Measurements from ENCODE around the gene BHLHE23.

The BHLHE23 gene

GRCh38 chr20:63024573-63025392 lies 18.0 kb upstream of the BHLHE23 start:
- no peak for TF ChIP-seq ZNF274 (IDR thresholded peaks at IDR 0.05; ENCODE audit: low read depth, low read length)
- no peak overlapping the region for H3K4me3 ChIP-seq (ENCODE audit: low read length)

DNA sequence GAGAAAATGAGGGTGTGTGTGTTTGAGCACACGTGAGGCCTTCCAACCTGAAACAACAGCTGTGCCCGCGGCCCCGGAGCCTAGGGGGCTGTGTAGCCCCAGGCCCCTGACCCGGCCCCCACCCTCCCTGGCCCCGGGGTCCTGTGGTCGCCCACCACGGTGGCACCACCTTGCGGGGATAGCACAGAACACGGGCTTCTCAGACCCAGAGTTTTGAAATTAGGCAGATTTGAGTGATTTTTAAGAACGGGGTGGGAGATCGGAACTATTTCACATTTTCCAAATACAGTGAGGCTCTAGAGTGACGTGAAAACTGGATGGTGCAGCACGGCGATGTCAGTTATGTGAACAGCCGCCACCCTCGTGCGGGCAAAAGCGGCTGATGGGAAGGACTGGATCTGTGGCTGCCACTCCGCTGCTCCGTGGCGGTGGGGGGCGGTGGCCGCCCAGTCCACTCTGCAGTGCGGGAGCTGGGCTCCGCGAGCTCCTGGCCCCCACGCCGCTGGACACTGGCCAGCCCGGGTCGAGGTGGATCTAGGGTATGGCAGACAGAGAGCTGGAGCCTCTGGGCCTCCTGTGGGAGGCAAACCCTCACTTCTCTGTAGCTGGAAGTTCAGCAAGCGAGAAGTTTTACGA lies 17.3 kb upstream of the BHLHE23 start:
- no peak for TF ChIP-seq ZNF274 (IDR thresholded peaks at IDR 0.05; ENCODE audit: low read depth, low read length)
- no peak overlapping the region for H3K4me3 ChIP-seq (ENCODE audit: low read length)

DNA sequence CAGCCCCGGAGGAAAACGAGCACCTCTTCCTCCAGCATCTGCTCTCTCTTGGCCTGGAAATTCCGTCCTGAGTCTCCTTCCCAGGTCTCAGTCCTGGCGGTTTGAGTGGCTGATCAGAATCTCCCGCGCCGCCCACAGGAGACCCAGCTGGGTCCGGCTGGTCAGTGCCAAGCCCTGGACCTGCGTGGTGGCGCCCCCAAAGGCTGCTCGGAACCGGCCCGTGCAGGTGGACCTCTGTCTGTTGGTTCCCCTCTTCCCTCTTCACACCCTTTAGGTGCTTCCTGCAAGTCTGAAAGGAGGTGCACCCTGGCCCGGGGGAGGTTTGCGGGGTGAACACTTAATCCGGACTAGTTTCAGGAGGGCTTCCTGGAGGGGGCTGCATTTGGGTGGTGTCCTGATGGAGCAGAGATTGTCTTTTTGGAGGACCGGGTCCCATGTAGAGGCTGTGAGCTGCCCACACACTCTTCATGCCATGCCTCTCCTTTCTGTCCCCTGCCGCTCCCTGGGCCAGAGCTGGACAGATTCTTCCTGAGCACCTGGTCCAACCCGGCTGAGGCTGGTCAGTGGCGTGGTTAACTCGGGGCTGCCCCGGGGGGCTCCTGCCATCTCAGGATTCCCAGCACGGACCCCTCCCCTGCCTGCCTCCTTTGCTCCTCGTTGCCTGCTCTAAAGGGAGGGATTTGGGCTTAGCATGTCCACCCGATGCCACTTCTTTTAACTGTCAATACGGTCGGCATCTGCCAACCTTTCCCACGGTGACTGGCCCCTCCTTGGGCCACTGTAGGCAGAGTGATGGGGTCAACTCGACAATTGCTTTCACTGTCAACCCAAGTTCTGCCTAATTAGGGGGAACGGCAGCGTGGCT lies 16.5 kb upstream of the BHLHE23 start:
- no peak overlapping the region for H3K4me3 ChIP-seq (ENCODE audit: low read length)
- TF ChIP-seq ZNF274 (IDR thresholded peaks at IDR 0.05; ENCODE audit: low read depth, low read length): no peak

DNA sequence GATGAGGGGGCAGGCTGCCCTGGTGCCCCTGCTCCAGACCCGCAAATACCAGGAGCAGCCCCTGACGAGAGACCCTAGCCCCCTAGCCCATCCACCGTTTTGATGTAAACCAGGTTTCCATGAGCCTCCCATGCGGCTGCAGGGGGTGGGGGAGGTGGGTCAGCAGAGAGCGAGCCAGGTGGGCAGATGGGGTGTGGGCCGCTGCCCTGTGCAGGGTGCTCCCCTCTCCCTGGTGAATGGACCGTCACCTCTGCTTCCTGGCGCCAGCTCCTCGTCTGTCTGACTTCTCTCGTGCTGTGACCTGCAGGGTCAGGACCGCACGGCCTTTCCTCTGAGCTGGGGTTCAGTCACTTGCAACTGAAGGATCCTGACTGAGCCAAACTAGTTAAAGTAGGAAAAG lies 15.7 kb upstream of the BHLHE23 start:
- no peak for TF ChIP-seq ZNF274 (IDR thresholded peaks at IDR 0.05; ENCODE audit: low read depth, low read length)
- H3K4me3 ChIP-seq (ENCODE audit: low read length): no peak overlapping the region

GRCh38 chr20:63021356-63022321 lies 14.9 kb upstream of the BHLHE23 start:
- no peak for TF ChIP-seq ZNF274 (IDR thresholded peaks at IDR 0.05; ENCODE audit: low read depth, low read length)
- H3K4me3 ChIP-seq (ENCODE audit: low read length): no peak overlapping the region

- TF ChIP-seq ZNF274 (IDR thresholded peaks at IDR 0.05; ENCODE audit: low read depth, low read length): no peak
- no peak overlapping the region for H3K4me3 ChIP-seq (ENCODE audit: low read length)
Measured at GRCh38 chr20:63020681-63021080, 13.9 kb upstream of the BHLHE23 start.

DNA sequence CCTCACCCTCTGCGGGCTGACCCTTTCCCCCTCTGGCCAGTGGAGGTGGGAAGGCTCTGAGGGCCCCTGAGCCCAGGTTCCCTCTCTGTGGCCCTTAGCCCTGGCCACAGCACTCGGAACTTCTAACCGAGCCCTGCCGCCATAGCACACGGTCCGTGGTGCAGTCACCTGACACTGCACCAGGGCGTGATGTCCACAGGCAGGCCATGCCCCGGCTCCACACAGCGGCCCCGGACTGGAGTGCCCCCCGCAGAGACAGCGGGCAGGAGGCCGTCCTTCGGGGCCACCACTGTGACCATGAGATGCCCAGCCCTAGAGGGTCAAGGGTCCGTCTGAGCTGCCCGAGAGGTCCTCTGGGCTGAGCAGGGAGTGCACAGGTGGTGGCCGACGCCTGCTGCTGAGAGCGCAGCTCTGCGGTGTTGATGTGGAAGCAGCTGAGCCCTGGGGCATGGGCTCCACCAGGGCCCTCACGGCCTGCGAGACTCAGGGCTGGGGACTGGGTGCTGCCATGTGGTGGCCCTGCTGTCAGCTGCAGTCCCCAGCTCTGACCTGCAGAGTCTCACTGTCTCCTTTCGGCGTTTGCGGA lies 11.2 kb upstream of the BHLHE23 start:
- H3K4me3 ChIP-seq (ENCODE audit: low read length): no peak overlapping the region
- no peak for TF ChIP-seq ZNF274 (IDR thresholded peaks at IDR 0.05; ENCODE audit: low read depth, low read length)

- TF ChIP-seq ZNF274 (IDR thresholded peaks at IDR 0.05; ENCODE audit: low read depth, low read length): no peak
- H3K4me3 ChIP-seq (ENCODE audit: low read length): no peak overlapping the region
Measured at GRCh38 chr20:63017076-63017825, 10.5 kb upstream of the BHLHE23 start.

GRCh38 chr20:63016514-63017075 lies 9.8 kb upstream of the BHLHE23 start:
- H3K4me3 ChIP-seq (ENCODE audit: low read length): no peak overlapping the region
- no peak for TF ChIP-seq ZNF274 (IDR thresholded peaks at IDR 0.05; ENCODE audit: low read depth, low read length)

GRCh38 chr20:63015662-63016361 lies 9.0 kb upstream of the BHLHE23 start:
- TF ChIP-seq ZNF274 (IDR thresholded peaks at IDR 0.05; ENCODE audit: low read depth, low read length): no peak
- no peak overlapping the region for H3K4me3 ChIP-seq (ENCODE audit: low read length)

DNA sequence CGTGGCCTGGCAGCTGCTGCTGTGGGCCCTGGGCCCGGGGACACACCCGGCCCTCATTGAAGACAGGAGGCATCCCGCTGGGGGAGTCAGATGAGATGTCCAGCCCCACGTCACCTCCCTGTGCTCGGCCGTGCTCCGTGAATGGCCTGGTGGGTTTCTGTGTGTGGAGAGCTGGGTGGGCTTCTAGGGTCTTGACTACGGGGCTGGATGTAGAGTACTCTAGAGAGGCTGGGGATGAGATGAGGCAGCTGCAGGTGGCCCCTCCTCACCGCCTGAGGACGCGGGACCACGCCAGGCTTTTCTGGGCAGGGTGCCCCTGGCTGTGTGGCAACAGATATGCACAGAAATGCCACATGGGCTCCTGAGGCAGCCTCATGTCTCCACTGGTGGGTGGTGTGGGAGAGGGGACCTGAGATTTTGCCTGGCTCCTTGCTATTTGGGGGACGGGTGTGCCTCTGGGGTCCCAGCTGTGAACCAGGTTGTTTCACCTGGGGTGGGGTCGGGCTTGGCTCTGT lies 8.4 kb upstream of the BHLHE23 start:
- TF ChIP-seq ZNF274 (IDR thresholded peaks at IDR 0.05; ENCODE audit: low read depth, low read length): no peak
- H3K4me3 ChIP-seq (ENCODE audit: low read length): no peak overlapping the region

Measured in GM08714 (cell line).